ENCODE results near the gene RUBCNL.

GRCh38 chr13:46293436-46293835, 93.6 kb downstream of the RUBCNL start:
- TF ChIP-seq BHLHE40 (IDR thresholded peaks at IDR 0.05; ENCODE audit: low read depth, low read length): no peak
- TF ChIP-seq HOXA7 (CRISPR knock-in tag; IDR thresholded peaks at IDR 0.05): no peak
- TF ChIP-seq CTCF (IDR thresholded peaks at IDR 0.05): no peak
- no peak for TF ChIP-seq MAX (IDR thresholded peaks at IDR 0.05)
- TF ChIP-seq JUN (IDR thresholded peaks at IDR 0.05): no peak
- TF ChIP-seq MAZ (IDR thresholded peaks at IDR 0.05; ENCODE audit: borderline replicate concordance, low read depth, low read length): no peak
- TF ChIP-seq CEBPB (IDR thresholded peaks at IDR 0.05): no peak
- no peak for TF ChIP-seq POLR2A (IDR thresholded peaks at IDR 0.05; ENCODE audit: low read length)
- no peak for TF ChIP-seq RNF2 (IDR thresholded peaks at IDR 0.05; ENCODE audit: borderline replicate concordance, low read depth)
- no peak for TF ChIP-seq EP300 (IDR thresholded peaks at IDR 0.05)
- TF ChIP-seq CBX8 (IDR thresholded peaks at IDR 0.05): no peak
- no peak for TF ChIP-seq RCOR1 (IDR thresholded peaks at IDR 0.05; ENCODE audit: low read depth, low read length)
